Hepatocyte (in vitro differentiated cells): ENCODE results near the gene ARVCF. TPM values are rescaled to one million over a fixed set of nuclear protein-coding genes. Genes with fewer than 3 reads are reported as not detected.

Source experiments
- DNase-seq: peaks from one replicate; pipeline ENCODE4 v3.0.0-alpha.2; 2016; ENCODE audit warnings: low spot score
- H2AFZ ChIP-seq: fragments of 200-600 bp; sonication (generic); 2 replicates; pipeline ENCODE4 v1.6.0; 2016; ENCODE audit warnings: antibody characterized with exemption, mild to moderate bottlenecking
- H3K27ac ChIP-seq: fragments of 200-600 bp; sonication (generic); 2 replicates; pipeline ENCODE4 v1.5.1; 2016; ENCODE audit warnings: mild to moderate bottlenecking
- H3K27me3 ChIP-seq: fragments of 200-600 bp; sonication (generic); 2 replicates; pipeline ENCODE4 v1.6.1; 2016
- H3K36me3 ChIP-seq: fragments of 200-600 bp; sonication (generic); replicated peaks from 2 replicates; pipeline ENCODE4 v1.5.1; 2016; ENCODE audit warnings: low read depth; ENCODE audit not compliant: insufficient read depth
- H3K4me1 ChIP-seq: fragments of 200-600 bp; sonication (generic); 2 replicates; pipeline ENCODE4 v1.5.1; 2016; ENCODE audit warnings: mild to moderate bottlenecking, moderate library complexity; ENCODE audit not compliant: insufficient read depth
- H3K4me2 ChIP-seq: fragments of 200-600 bp; sonication (generic); 2 replicates; pipeline ENCODE4 v1.6.0; 2016
- H3K4me3 ChIP-seq: fragments of 200-600 bp; sonication (generic); 2 replicates; pipeline ENCODE4 v1.5.1; 2016; ENCODE audit warnings: mild to moderate bottlenecking
- H3K79me2 ChIP-seq: fragments of 200-600 bp; sonication (generic); 2 replicates; pipeline ENCODE4 v1.6.0; 2017; ENCODE audit warnings: mild to moderate bottlenecking
- H3K9me2 ChIP-seq: fragments of 200-600 bp; sonication (generic); replicated peaks from 2 replicates; pipeline ENCODE4 v1.6.0; 2017; ENCODE audit warnings: mild to moderate bottlenecking; ENCODE audit not compliant: insufficient read depth
- H3K9me3 ChIP-seq: fragments of 200-600 bp; sonication (generic); 2 replicates; pipeline ENCODE4 v1.5.1; 2016; ENCODE audit warnings: low read depth, mild to moderate bottlenecking
- H4K20me1 ChIP-seq: fragments of 200-600 bp; sonication (generic); 2 replicates; pipeline ENCODE4 v1.6.0; 2016; ENCODE audit warnings: mild to moderate bottlenecking; ENCODE audit not compliant: insufficient read depth, poor library complexity, severe bottlenecking
- EZH2 ChIP-seq: fragments of 200-600 bp; sonication (generic); IDR thresholded peaks from 2 replicates; pipeline ENCODE4 v1.6.1; 2016; ENCODE audit warnings: antibody characterized with exemption, mild to moderate bottlenecking, borderline replicate concordance
- EZH2phosphoT487 ChIP-seq: fragments of 200-600 bp; sonication (generic); IDR thresholded peaks from one replicate; pipeline ENCODE4 v1.6.1; 2018; ENCODE audit warnings: antibody characterized with exemption, mild to moderate bottlenecking, low read depth, moderate library complexity; ENCODE audit not compliant: unreplicated experiment, severe bottlenecking
- WGBS: methylation state at CpG from one replicate; pipeline ENCODE4 v1.1.6; 2016; ENCODE audit warnings: low lambda C conversion rate; ENCODE audit errors: missing lambda C conversion rate; 5-methylcytosine and 5-hydroxymethylcytosine counted together
- polyA plus RNA-seq: library from polyadenylated mRNA; unstranded; fragments of >200 nt; fragmentation: Nextera tagmentation; extraction: Ambion mirVana; gene quantifications from 2 replicates; pipeline ENCODE4 v1.2.1, GENCODE V29; 2016
- total RNA-seq: library from RNA; depleted of rRNA; stranded (reverse); fragments of >200 nt; gene quantifications from 2 replicates; pipeline ENCODE4 v1.2.3, GENCODE V29; 2014
- TF ChIP-seq, protein P1 (sequence below): fragments of 200-600 bp; sonication (generic); IDR thresholded peaks from 2 replicates; pipeline ENCODE4 v1.5.1; 2016; ENCODE audit warnings: antibody characterized with exemption, mild to moderate bottlenecking; ENCODE audit not compliant: poor library complexity

Gene ARVCF
- total and polyA plus RNA-seq, 2 experiments from 2014 or later, result 23.8 to 32.5 TPM

DNA sequence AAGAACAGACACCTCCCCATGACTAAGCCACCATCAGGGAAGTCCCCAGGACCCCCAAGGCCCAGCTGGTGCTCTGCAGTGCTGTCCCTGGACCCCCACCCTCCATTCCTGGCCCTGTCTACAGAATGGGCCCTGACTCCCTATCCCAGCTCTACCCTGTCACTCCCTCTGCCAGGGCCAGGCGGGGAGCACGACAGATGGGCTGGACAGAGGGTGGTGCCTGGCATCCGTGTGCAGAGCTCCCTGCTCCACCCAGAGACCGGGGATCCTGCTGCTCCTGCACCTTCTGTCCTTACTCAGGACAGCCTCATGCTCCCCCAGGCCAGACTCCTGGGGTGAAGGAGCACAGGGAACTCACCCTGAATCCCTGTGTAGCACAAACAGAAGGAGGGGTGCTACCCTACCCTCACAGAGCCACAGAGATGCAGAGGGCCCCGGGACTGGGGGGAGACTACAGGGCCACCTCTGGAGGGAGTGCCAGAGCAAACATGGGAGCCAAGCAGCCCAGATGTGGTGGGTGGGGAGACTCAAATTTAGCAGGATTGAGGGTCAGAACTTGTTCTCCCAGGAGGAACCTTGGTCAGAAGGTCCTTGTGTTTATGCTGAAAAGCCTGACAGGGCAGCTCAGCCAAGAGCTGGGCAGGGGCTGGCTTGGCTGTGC is 2.0 kb downstream of the ARVCF start:
- 75% methylated on average over 5 of the region's 5 CpGs for WGBS
- H3K9me3 ChIP-seq, result no peaks in the 10 kb centered on the region
- no peak for DNase-seq
- H3K4me3 ChIP-seq, result no peak overlapping the region
- H3K79me2 ChIP-seq, result no peaks in the 10 kb centered on the region
- no peak overlapping the region for H3K27ac ChIP-seq
- H3K4me2 ChIP-seq, result no peak overlapping the region
- H3K27me3 ChIP-seq, result peaks cover 33% of the 10 kb centered on the region
- H3K9me2 ChIP-seq, result no peaks in the 10 kb centered on the region
- H3K4me1 ChIP-seq, result peaks cover 6% of the 10 kb centered on the region
- H4K20me1 ChIP-seq, result no peaks in the 10 kb centered on the region
- H2AFZ ChIP-seq, result no peak overlapping the region
- H3K36me3 ChIP-seq, result no peaks in the 10 kb centered on the region
- TF ChIP-seq, protein P1, sequence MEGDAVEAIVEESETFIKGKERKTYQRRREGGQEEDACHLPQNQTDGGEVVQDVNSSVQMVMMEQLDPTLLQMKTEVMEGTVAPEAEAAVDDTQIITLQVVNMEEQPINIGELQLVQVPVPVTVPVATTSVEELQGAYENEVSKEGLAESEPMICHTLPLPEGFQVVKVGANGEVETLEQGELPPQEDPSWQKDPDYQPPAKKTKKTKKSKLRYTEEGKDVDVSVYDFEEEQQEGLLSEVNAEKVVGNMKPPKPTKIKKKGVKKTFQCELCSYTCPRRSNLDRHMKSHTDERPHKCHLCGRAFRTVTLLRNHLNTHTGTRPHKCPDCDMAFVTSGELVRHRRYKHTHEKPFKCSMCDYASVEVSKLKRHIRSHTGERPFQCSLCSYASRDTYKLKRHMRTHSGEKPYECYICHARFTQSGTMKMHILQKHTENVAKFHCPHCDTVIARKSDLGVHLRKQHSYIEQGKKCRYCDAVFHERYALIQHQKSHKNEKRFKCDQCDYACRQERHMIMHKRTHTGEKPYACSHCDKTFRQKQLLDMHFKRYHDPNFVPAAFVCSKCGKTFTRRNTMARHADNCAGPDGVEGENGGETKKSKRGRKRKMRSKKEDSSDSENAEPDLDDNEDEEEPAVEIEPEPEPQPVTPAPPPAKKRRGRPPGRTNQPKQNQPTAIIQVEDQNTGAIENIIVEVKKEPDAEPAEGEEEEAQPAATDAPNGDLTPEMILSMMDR, result no peak
- TF ChIP-seq EZH2phosphoT487, result no peak
- no peak for TF ChIP-seq EZH2

DNA sequence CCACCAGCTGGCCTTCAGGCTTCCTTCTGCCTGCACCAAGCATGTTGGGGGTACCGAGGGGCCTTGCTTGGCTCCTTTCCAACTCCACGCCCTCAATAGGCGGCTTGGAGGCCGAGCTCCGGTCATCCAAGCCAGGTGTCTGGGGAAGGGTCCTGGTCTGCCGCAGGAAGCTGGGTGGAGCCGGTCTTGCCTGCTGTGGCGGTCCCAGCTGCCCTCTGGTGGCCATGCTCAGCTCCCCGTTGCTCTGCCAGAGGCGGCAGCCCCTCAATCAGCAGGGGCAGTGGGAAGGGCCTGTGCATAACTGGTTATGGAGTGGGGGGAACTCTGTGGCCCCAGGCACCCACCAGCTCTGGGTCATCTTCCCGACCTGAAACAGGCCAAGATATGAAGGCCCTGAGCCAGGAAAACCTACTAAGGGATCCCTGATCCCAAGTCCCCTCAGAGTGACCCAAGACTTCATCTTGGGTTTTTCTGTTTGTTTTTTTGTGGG is 3.2 kb downstream of the ARVCF start:
- no peaks in the 10 kb centered on the region for H3K36me3 ChIP-seq
- no peak overlapping the region for H3K27ac ChIP-seq
- H3K27me3 ChIP-seq, result peaks cover 23% of the 10 kb centered on the region
- WGBS, result 11% methylated on average over 11 of the region's 11 CpGs
- no peaks in the 10 kb centered on the region for H4K20me1 ChIP-seq
- TF ChIP-seq, protein P1, result peak; percentile 79
- no peak for TF ChIP-seq EZH2
- H3K4me2 ChIP-seq, result no peak overlapping the region
- no peaks in the 10 kb centered on the region for H3K9me3 ChIP-seq
- H2AFZ ChIP-seq, result no peak overlapping the region
- DNase-seq, result peak; percentile 81
- H3K9me2 ChIP-seq, result no peaks in the 10 kb centered on the region
- H3K4me3 ChIP-seq, result no peak overlapping the region
- H3K4me1 ChIP-seq, result peaks cover 6% of the 10 kb centered on the region
- no peaks in the 10 kb centered on the region for H3K79me2 ChIP-seq

DNA sequence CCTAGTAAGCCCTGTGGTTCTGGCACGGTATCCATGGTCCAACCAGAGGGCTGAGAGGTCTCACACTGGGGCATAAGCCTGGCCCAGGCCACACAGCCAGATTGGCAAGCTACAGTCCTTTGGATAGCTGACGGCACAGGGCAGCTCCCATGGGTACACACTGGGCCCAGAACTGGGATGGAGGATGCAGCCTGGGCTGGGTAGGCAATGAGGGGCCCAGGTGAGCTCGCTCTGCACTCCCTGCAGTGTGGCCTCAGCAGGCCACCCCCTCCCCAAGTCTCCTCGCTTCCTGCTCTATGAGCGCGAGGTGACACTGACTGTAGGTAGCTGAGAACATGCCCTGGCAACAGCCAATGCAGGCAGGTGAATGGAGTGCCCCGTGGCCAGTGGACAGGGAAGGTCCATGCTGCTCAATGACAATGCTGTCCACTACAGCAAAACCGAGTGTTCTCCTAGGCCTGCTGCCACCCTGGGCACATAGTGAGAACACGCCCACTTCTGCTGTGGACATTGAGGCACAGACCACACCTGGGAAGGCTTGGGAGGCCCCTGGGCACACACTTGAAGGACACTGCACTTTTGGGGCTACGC is 3.8 kb downstream of the ARVCF start:
- Histone ChIP-seq H3K4me2 (no peak overlapping the region), H3K9me2 (no peaks in the 10 kb centered on the region), H3K4me1 (peaks cover 6% of the 10 kb centered on the region), H3K79me2 (no peaks in the 10 kb centered on the region), H3K27ac (no peak overlapping the region), H3K36me3 (no peaks in the 10 kb centered on the region), H2AFZ (no peak overlapping the region), H4K20me1 (no peaks in the 10 kb centered on the region), H3K4me3 (no peak overlapping the region), H3K9me3 (no peaks in the 10 kb centered on the region), H3K27me3 (peaks cover 17% of the 10 kb centered on the region)
- no peak for DNase-seq
- TF ChIP-seq, protein P1, result no peak
- no peak for TF ChIP-seq EZH2phosphoT487
- TF ChIP-seq EZH2, result no peak
- 91% methylated on average over 10 of the region's 10 CpGs for WGBS
